HG02870 (cell line): Measurements from ENCODE around the gene UBE2E3.
A peak's percentile ranks its signal among the peaks of the same experiment; 100 is the strongest.
"Not testable (repeated sequence)": the region's sequence is repeated elsewhere in the genome, so short reads cannot be mapped to it uniquely, and the experiment has no call there.

ENCODE experiments used
- ATAC-seq: cut with Tn5 transposase; IDR thresholded peaks from one replicate; pipeline ENCODE4 v1.9.1; 2021; ENCODE audit warnings: mild to moderate bottlenecking, moderate library complexity; ENCODE audit not compliant: unreplicated experiment

UBE2E3 gene

DNA sequence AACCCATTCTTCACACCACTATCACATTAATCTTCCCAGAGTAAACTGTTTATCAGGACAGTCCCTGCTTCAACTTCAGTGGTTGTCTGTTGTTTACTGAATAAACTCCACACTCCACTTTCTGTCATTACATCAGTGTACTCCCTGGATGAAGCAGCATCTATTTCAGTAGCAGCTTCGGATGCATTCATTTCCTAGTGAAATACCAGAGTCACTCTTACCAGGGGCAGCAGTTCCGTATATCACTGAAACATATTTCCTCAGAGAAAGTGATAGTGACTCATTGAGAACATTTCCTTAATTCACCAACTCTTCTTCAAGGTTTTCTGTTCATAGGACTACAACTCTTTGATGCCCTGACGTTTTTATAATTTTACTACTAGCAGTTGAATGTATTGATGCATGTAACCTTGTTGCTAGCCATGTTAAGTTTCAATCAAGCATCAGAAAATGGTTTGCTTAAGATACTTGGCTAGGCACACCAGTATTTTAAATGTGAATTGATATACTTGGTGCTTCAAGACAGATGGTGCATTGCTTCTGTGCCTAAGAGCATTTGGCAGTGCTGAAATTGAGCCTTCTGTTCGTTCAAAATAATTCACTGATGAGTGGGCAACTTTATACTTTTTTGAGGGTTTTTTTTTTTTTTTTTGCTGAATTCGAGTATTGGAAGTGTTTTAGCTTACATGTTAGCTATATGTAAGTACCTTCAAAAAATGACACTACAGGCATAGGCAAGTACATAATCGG lies 92.3 kb downstream of the UBE2E3 start:
- no peak for ATAC-seq

DNA sequence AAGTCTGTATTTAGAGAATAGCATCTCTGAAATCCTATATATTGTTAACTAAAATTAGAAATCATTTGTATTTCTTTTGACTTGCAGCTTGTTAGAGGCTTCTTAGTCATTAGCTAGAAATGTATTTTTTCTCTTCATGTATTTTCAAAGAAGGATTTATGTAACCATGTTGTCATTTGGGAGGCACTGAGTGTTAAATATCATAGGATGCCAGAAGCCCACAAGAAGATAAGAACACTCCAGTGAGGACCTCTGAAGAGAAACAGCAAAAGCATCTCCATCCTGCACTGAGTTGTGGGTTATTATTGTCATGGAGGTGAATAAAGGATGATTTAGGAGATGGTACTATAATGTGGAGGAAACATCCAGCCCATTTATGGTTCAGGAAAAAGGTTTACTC lies 93.5 kb downstream of the UBE2E3 start:
- ATAC-seq: no peak

DNA sequence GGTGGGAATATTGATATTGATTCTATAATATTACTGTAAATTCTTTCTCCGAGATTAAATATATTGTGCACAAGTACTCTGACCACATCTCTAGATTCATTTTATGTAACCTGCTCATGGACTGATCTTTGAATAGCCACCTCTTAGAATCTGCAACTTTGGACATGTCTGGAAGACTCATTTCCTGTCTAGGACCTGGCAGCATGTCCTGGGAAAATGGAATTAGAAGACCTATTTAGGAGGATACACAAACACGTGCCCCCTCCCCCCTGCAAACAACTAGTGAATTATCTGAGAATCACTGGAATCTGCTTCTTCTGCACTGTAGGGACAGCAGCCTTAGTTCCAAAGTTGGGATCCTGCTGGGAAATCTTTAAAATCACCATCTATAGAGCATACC lies 94.1 kb downstream of the UBE2E3 start:
- no peak for ATAC-seq

DNA sequence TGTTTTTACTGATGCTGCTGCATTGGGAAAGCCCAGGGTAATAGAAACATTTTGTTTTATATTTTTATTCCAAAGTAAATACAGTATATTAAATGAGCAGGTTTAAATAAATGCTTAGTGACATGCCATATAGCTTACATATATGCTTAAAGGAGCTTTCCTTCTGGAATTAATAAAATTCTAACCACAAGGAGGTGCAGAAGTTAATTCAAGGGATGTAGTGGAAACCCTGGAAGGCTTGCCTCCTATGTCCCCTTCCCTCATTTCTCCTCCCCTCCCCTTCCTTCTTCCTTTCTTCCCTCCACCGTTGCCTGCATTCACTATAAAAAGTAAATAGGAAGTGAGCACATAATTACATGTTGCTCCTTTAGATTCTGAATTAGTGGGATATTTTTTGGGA lies 96.3 kb downstream of the UBE2E3 start:
- no peak for ATAC-seq

DNA sequence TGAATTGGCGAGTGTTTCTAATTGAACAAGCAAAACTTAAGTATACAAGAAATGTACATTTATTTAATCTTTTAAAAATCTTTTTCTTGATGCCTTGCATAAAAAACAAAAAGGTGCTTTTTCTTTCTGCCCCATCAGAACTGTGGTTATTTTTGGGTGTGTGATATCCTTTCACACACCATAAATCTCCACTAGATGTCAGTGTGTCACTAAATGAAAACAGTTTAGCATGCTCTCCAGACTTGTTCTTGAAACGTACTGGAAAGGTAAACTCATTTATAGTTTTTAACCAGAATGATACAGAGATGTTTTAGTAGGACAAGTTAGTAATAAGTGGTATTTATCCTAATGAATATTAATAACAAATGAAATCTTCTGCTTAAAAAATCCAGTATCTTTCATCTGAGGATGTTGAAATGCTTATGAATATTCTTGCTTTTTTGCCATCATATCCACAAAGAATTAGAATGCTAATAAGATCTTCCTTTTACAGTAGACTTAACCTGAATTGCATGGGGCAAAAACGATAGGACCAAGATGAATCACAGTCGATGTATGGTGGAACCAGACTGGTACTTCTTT lies 96.8 kb downstream of the UBE2E3 start:
- ATAC-seq: peak; percentile 84

DNA sequence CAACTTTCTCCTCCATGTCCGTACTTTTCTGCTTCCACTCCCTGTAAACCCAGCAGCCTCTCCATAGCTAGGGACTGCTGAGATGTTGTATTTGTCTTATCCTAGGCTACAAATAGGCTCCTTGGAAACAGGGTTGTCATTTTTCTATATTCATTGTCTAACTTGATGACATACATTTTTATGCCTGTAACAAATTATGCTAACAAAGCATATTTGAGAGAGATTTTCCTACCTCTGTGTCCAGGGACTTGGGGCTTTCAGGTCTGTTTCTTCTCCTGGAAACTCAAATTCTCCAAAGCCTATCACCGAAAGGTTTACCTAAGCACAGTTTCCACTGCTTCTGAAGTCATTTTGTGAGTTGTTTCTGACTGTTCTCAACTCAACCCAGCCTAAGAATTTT lies 102.7 kb downstream of the UBE2E3 start:
- no peak for ATAC-seq

DNA sequence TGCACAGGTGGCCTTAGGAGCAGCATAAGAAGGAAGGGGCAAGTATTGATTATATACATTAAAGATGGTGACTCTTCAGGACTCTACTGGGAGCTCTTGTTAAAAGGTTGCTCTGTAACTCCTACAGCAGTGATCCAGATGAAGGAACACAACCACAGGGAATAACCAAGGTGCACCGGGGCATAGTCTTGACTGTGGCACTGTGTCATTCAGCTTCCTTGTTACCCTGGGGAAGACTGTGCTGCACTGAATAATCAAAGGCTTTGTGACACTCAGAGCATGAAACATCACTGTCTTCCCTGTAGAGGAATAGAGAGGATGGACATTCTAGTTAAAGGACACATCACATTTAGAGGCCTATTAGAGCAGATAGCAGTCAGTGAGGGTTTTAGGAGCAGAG lies 105.3 kb downstream of the UBE2E3 start:
- no peak for ATAC-seq

DNA sequence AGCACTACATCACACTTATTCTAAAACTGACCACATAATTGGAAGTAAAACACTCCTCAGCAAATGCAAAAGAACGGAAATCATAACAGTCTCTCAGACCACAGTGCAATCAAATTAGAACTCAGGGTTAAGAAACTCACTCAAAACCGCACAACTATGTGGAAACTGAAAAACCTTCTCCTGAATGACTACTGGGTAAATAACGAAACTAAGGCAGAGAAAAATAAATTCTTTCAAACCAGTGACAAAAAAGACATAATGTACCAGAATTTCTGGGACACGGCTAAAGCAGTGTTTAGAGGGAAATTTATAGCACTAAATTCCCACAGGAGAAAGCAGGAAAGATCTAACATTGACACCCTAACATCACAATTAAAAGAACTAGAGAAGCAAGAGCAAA lies 111.5 kb downstream of the UBE2E3 start:
- ATAC-seq: not testable (repeated sequence)

DNA sequence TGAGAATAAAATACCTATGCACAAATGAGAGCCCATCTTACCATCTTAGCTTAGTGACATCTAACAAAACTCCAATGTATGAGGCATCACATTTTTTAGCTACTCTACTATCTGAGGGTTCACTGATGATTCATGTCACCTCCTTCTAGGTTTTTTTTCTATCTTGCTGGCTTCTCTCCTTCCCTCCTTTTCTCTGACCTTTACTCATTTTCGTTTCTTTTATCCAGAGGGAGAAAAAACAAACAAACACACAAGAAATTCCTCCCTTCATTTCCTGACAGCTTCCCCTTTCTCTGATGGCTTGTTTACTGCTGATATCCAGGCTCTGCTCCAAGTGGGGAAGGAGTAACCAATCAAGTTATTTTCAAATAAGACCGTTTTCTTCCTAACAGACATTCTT lies 115.1 kb downstream of the UBE2E3 start:
- no peak for ATAC-seq

DNA sequence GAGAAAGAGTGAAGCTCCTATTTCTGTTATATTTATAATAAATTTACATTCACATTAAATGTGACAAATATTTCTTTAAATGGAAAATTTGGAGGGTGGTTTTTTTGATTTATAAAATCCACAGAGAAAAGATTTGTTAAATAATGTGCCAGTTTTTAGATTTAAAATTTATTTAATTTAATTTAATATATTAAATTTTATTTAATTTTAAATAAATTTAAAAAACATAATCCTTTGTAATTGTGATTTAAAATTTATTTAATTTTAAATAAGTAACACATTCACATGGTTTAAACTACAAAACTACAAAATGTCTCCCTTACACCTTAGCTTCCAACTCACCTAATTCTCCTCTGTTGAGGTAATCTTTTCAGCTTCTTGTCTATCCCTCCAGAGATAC lies 123.3 kb downstream of the UBE2E3 start:
- ATAC-seq: no peak

DNA sequence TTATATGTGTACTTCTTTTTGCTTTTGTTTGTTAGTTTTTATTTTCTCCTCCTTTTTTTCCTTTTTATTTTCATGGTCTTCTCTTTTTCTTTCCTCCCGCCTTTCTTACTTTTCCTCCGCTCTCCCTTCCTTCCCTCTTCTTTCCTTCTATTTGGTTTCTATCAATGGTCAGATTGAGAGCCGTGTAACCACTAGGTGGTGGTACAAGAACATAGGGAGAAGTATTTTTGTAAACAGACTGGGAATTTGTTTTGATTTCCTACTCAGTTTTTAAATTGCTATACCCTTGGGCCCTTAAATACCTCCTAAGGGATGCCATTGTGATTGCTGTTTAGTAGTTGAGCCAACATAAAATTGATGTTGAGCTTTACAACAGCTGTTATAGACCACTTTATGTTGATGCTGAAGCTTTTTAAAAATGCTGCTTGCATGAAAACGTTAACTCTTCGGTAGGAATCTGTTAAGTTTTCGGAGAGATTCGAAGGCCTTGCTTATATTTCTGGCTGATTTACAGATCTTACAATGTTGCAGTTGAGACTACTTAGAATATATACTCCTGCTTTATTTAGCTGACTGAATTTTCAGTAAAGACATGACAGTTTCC lies 124.2 kb downstream of the UBE2E3 start:
- ATAC-seq: no peak

DNA sequence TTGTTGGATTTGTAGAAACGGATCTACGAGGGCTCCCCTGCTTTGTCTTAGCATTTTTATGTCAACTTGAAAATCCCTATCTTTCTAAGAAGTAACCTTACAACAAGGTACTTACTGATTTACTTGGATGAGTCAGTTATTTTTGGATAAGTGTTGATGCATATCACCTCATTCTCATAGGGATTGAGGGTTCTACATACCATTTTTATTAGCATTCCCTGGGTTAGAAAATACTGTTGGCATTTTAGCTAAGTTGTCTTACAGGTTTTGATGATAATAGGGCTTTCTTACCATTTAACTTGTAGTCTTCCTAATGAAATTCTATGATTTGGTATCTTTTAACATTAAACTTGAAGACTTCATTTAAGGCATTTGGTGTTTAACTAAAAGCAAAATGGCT lies 125.2 kb downstream of the UBE2E3 start:
- no peak for ATAC-seq

DNA sequence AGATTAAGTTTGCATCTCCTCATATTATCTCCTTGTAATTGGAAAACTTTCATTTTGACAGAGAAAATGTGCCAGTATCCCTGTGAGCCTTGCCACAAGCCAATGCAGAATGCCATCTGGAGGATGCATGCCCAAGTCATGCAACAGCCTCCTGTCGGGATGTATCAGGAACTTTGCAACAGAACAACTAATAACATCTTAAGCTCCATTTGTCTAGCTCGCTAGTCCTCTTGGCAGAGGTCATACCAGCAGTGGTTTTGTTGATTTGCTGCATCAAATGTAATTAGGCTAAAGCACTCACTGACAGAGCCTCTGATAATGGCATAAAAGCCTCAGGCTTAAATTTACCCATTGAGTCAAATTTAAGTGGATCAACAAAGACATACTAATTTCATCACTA lies 125.8 kb downstream of the UBE2E3 start:
- ATAC-seq: no peak

DNA sequence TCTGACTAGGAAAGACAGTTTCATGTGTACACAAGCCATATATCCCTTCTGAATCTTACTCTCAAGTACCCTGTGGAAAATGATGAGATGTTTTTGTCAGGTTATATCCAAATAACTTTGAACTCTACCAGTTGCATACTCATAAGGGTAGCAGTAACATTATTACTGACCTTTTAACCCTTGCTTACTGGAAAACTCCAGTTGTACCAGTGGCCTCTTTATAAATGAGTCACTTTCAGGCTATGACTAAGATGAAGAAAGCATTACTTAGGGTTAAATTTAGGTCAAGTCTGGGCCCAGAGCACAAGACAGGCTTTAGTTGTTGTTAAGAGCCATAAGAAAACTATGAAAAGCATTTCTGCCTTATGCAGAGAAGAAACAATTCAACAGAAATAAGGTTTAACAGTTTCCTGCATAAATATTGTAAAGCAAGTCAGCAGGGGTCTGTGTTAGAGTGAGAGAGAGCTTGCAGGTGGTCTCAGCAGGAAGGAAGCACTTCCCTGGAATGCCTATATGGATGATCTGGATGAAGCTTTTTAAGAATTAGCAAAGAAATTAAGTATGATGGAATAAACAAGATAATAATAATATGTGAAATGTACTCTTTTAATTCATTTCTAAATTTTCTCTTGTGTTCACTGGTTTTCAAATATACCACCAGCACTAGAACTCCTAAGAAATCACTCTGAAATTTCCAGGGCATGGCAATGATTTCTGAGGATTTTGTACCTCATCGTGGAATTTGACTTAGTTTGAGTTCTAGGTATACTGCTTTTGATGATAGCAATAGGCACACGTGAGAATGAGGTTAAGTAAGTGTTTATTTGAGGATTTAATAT lies 126.6 kb downstream of the UBE2E3 start:
- peak; percentile 99 for ATAC-seq

DNA sequence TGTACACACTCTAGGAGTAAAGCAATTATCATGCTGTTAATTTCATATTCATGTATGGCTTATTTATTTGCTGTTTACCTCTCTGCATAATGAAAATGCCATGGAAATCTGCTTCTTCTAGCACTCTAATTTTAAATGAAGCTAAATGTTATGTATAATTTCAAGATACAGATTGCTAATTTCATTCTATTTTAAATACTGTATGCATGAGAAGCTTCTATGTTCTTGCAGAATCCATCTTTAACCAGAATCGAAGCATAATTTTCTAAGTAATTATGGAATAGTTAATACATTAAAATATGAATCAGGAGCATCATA lies 127.2 kb downstream of the UBE2E3 start:
- ATAC-seq: no peak

DNA sequence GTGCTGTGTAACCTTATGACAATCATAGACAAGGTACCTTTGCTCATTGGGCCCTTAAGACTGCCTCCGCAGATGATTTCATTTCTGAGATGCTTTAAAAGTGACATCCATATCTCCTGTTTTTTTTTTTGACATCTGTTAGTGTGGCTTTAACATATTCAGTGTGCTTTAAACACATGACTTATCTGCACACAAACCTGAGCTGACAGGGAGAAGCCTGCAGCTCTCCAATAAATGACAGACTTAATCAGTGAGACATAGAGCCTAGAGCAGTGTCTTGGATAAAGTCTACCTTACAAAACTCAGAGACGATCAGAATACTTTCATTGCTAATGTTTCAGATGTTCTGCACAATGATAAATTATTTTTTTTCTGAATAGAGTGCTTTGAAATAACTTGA lies 130.7 kb downstream of the UBE2E3 start:
- no peak for ATAC-seq

DNA sequence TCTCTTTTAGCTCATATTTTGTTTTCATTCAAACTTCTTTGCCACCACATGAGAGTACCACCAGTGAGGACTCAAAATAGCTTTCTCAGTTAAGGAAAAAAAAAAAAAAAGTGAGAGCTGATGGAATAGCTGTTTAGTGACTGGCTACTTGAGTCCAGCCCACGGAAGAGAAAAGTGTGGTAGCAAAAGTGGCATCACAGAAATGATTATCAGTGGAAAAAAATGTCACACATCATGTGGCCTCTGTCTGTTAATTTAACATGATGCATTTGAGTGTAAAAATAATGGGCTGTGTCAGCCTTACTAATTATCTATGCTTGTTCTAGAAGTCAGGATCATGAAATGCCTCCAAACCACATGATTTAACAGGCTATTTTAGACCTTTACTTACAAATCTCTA lies 132.5 kb downstream of the UBE2E3 start:
- no peak for ATAC-seq
